Muscle layer of colon (tissue), 2 donors: Measurements from ENCODE around the gene NKX1-1.
"Not testable (repeated sequence)": the region's sequence is repeated elsewhere in the genome, so short reads cannot be mapped to it uniquely, and the experiment has no call there.

ENCODE experiments used
- H3K27ac ChIP-seq: one replicate; pipeline ENCODE4 v1.7.0; 2013; ENCODE audit warnings: low read depth, mild to moderate bottlenecking, low read length, moderate library complexity
- H3K27me3 ChIP-seq, 2 donors: one replicate each; pipeline ENCODE4 v1.7.0; 2013; ENCODE audit warnings: low read length in 2 of 2, mild to moderate bottlenecking in 2 of 2; ENCODE audit not compliant: insufficient read depth in 2 of 2, control insufficient read depth in 1 of 2
- H3K36me3 ChIP-seq: one replicate; pipeline ENCODE4 v1.7.0; 2013; ENCODE audit warnings: mild to moderate bottlenecking, low read length; ENCODE audit not compliant: insufficient read depth
- H3K4me1 ChIP-seq: one replicate; pipeline ENCODE4 v1.7.0; 2013; ENCODE audit warnings: mild to moderate bottlenecking, low read length; ENCODE audit not compliant: insufficient read depth
- H3K4me3 ChIP-seq, 2 donors: one replicate each; pipeline ENCODE4 v1.7.0; 2013; ENCODE audit warnings: low read length in 2 of 2, low read depth in 1 of 2, mild to moderate bottlenecking in 1 of 2, moderate library complexity in 1 of 2
- H3K9ac ChIP-seq: one replicate; pipeline ENCODE4 v1.7.0; 2013; ENCODE audit warnings: low read length
- H3K9me3 ChIP-seq: one replicate; pipeline ENCODE4 v1.7.0; 2013; ENCODE audit warnings: mild to moderate bottlenecking, low read length
- donor health status: abdominal sarcoma.
- donor health status: Adenocarcinoma of cecum.

NKX1-1 gene

DNA sequence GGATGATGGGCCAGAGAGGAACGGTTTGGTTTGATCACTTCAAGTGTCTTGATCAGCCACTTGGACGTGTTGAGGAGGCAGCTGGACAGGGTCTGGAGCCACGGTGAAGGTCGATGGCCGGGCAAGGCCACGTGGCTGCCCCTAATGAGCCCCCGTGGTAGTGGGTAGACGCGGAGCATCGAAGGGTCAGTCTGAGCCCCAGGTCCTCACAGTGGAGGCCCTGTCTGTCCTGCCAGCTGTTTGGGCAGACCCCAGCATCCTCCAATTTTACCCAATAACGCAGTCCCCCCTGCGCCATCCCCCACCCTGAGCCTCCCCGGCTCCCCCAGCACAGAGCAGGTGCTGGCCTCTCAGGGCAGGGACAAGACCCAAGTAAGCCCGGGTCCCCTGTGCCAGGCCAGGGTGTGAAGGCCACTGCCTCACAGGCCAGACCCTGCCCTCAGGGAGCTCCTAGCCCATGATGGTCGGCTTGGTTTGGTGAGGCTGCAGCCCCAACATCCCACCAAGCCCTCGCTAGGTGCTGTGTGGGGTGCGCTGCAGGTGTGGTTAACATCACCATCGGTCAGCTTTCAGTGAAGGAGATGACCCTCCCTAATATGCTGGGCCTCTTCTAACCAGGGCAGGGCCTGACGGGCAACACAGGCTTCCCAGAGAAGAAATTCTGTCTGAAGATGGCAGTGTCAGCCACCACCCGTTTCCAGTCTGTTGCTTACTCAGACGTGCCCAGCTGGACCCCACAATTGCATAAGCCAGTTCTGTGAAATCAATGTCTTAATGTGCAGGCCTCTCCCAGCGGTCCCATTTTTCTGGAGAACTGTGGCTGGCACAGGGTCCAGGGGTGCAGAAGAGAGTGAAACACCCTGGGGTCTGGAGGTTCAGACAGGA lies 40.5 kb upstream of the NKX1-1 start:
- Histone ChIP-seq H3K9ac (no peak overlapping the region), H3K36me3 (no peaks in the 10 kb centered on the region), H3K4me1 (no peaks in the 10 kb centered on the region), H3K27ac (no peak overlapping the region), H3K9me3 (no peaks in the 10 kb centered on the region), H3K4me3 (no peak overlapping the region), H3K27me3 (peaks cover 0 to 26% of the 10 kb centered on the region in 2 donors)

DNA sequence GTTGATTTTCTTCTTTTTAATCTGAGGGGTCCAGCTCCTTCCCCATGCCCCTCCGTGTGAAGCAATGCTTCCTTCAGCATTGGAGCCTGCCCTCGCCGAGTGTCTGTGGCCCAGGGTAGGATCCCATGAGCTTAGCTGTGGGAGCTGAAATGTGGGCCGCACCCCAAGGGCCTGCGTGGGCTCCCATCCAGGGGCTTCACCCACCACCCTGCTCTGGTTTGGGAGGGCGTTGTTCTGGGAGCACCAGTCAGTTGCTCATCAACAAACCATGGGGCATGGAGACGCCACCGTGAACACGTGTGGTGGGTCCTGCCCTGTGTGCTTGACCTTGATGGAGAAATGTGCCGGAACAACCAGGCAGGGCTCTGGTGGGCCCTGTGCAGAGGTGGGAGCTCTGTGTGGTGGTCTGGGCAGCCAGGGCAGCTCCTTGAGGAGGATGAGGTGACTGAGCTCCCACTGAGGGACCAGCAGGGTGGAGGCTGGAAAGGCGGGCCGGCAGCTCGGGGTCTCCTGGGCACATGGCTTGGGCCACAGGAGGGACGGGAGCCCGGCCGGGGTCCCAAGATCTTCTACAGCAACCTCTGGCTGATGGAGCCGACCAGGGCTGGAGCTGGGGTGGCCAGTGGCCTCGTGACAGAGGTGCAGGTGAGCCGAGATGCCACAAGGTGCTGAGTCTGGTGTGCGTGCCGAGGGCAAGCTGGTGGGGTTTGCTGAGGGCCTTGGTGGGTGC lies 39.6 kb upstream of the NKX1-1 start:
- Histone ChIP-seq H3K9me3 (no peaks in the 10 kb centered on the region), H3K9ac (no peak overlapping the region), H3K4me3 (no peak overlapping the region), H3K4me1 (no peaks in the 10 kb centered on the region), H3K27ac (no peak overlapping the region), H3K36me3 (no peaks in the 10 kb centered on the region), H3K27me3 (peaks cover 0 to 26% of the 10 kb centered on the region in 2 donors)

DNA sequence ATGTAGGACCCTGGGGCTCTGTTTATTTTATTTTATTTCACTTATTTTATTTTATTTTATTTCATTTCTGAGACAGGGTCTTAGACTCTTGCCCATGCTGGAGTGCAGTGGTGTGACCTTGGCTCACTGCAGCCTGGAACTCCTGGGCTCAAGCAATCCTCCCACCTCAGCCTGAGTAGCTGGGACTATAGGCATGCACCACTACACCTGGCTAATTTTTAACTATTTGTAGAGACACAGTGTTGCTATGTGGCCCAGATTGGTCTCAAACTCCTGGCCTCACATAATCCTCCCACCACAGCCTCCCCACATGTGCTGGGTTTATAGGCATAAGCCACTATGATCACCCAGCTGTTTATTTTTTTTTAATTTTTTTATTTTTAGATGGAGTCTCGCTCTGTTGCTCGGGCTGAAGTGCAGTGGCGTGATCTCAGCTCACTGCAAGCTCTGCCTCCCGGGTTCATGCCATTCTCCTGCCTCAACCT lies 37.5 kb upstream of the NKX1-1 start:
- not testable (repeated sequence) for H3K4me3 ChIP-seq, H3K27ac ChIP-seq, H3K4me1 ChIP-seq, H3K9me3 ChIP-seq, H3K36me3 ChIP-seq, H3K27me3 ChIP-seq, H3K9ac ChIP-seq

DNA sequence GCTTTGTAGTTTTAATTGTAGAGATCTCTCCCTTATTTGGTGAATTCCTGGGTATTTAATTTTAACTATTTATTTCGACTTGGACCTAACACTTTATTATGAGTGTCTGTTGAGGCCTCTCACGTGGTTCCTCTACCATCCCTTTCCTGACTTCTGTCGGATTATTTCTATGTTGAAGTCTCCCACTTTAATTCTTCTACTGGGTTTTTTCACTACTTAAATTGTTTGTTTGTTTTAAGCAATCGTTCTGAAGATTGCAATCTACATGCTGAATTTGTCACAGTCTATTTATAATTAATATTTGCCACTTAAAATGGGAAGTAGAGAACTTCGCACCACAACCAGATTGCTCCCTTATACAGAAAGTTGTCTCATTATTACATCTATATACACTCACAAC lies 20.8 kb upstream of the NKX1-1 start:
- no peaks in the 10 kb centered on the region for H3K9me3 ChIP-seq
- H3K36me3 ChIP-seq = no peaks in the 10 kb centered on the region
- H3K4me1 ChIP-seq = no peaks in the 10 kb centered on the region
- H3K27me3 ChIP-seq = peaks cover 0 to 5% of the 10 kb centered on the region in 2 donors
- H3K9ac ChIP-seq = no peak overlapping the region
- H3K4me3 ChIP-seq = no peak overlapping the region
- H3K27ac ChIP-seq = no peak overlapping the region

DNA sequence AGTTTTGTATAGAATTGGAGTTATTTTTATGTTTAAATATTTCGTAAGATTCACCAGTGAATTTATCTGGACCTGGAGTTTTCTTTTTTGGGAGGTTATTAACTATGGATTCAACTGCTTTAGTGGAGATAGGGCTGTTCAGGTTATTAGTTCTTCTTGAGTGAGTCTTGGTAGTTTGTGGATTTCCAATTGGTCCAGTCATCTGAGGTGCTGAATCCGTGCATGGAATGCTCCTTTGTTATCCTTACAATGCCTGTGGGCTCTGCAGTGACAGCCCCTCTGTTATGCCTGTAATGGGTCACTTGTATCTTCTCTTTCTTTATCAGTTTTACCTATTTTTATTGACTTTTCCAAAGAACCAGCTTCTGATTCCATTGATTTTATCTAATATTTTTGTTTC lies 15.4 kb upstream of the NKX1-1 start:
- Histone ChIP-seq H3K4me1 (no peaks in the 10 kb centered on the region), H3K36me3 (no peaks in the 10 kb centered on the region), H3K9ac (no peak overlapping the region), H3K9me3 (no peaks in the 10 kb centered on the region), H3K27me3 (peaks cover 5 to 10% of the 10 kb centered on the region in 2 donors), H3K4me3 (no peak overlapping the region), H3K27ac (no peak overlapping the region)

DNA sequence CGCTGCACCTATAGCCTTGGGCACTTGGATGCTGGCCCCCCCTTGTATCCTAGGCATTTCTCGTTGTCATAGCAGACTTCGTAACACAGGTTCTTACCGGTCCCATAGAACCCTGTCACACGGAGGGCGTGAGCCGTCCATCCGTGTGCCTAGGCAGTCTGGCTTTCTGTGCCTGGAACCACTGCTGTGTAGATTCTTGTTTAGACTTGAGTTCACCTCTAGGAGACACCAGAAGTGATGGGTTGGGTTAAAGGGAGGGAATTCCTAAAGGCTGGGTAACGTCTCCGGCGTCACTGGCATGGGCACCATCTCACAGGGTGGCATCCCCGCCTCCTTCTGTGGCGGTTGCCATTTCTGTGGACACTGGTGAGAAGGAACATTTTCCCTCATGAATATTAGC lies 13.5 kb upstream of the NKX1-1 start:
- Histone ChIP-seq H3K4me3 (no peak overlapping the region), H3K4me1 (no peaks in the 10 kb centered on the region), H3K27me3 (peaks cover 0 to 26% of the 10 kb centered on the region in 2 donors), H3K36me3 (no peaks in the 10 kb centered on the region), H3K27ac (no peak overlapping the region), H3K9ac (no peak overlapping the region), H3K9me3 (no peaks in the 10 kb centered on the region)

DNA sequence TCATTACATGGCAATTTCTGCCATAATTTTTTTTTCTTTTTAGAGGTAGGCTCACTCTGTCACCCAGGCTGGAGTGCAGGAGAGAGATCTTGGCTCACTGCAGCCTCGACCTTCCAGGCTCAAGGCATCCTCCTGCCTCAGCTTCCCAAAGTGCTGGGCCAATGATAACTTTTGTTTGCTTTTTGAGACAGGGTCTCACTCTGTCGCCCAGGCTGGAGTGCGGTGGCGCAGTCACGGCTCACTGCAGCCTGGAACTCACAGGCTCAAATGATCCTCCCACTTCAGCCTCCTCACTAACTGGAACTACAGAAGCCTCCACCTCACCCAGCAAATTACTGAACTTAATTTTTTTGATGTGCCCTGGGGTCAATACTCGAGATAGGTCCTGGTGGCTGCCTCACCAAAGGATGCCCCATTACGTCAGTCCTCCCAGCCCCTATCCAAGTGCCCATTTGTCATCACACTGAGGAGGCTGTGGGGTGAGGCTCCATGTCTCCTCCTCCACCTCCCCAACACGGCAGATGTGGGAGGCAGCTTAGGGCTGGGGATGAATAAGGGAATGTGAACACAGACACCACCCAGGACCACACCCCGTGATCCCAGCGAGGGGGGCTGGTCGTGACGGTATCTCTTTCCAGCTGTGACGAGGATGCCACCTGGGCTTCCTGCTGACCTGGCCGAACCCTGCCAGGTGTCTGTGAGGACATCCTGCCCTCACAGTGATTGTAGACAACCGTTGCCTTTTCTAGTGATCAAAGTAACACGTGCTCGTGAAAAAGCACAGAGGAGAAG lies 12.4 kb upstream of the NKX1-1 start:
- Histone ChIP-seq H3K36me3 (no peaks in the 10 kb centered on the region), H3K4me1 (no peaks in the 10 kb centered on the region), H3K9ac (no peak overlapping the region), H3K9me3 (no peaks in the 10 kb centered on the region), H3K27ac (no peak overlapping the region), H3K27me3 (peaks cover 2 to 29% of the 10 kb centered on the region in 2 donors), H3K4me3 (no peak overlapping the region)

DNA sequence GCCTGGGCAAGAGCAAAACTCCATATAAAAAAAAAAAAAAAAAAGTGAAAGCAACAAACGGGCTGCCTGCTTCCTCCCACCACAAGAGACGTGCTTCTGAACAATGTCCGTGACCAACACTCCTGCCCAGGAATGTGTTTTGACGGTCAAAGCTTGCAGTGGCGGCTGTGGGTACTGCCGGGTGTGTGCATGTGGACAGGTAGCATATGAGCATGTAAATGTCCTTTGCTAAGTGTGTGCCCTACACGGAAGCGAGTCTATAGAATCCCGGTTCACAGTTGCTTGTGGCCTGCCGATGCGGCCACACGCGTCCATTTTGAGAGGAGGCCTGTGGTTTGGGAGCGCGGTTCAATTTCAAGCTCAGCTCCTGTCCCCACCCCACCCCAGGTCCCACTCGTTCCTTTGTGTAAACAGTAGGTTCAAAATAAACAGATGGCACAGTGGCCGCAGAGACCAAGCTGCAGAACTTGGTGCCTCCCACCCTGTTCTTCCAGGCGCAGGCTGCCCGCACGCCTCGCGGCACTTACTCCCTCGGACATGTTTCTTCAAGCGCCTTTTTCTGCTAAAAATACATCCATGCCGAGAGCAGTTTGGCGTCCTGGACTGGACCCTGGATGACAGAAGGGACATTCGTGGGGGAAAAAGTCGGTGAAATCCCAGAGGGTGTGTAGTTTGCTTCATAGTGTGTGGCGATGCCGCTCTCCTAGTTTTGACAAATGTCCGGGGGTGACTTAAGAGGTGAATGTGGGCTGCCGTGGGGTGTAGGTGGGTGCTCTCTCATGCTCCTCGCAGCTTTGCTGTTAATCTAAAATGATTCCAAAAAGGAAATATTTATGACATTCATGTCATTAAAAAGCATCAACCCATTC lies 11.5 kb upstream of the NKX1-1 start:
- no peaks in the 10 kb centered on the region for H3K4me1 ChIP-seq
- peaks cover 12 to 38% of the 10 kb centered on the region in 2 donors for H3K27me3 ChIP-seq
- H3K27ac ChIP-seq = no peak overlapping the region
- H3K36me3 ChIP-seq = no peaks in the 10 kb centered on the region
- H3K9ac ChIP-seq = no peak overlapping the region
- H3K4me3 ChIP-seq = no peak overlapping the region
- no peaks in the 10 kb centered on the region for H3K9me3 ChIP-seq

DNA sequence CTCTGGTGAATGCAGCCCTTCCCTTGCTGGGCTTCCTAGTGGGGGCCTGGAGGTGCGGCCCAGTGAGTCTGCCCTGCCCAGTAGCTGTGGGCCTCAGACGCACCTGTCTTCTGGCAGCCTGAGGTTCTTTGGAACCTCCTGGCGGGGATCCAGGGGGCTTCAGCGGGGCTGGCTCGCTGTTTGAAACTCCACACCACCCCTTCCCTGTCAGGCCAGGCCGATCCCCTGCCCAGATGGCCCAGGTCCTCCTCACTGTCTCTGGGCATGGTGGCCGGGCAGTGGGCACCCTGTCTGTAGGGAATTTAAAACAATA lies 10.7 kb upstream of the NKX1-1 start:
- Histone ChIP-seq H3K4me3 (no peak overlapping the region), H3K27me3 (peaks cover 17 to 47% of the 10 kb centered on the region in 2 donors), H3K9me3 (no peaks in the 10 kb centered on the region), H3K27ac (no peak overlapping the region), H3K36me3 (no peaks in the 10 kb centered on the region), H3K9ac (no peak overlapping the region), H3K4me1 (no peaks in the 10 kb centered on the region)

DNA sequence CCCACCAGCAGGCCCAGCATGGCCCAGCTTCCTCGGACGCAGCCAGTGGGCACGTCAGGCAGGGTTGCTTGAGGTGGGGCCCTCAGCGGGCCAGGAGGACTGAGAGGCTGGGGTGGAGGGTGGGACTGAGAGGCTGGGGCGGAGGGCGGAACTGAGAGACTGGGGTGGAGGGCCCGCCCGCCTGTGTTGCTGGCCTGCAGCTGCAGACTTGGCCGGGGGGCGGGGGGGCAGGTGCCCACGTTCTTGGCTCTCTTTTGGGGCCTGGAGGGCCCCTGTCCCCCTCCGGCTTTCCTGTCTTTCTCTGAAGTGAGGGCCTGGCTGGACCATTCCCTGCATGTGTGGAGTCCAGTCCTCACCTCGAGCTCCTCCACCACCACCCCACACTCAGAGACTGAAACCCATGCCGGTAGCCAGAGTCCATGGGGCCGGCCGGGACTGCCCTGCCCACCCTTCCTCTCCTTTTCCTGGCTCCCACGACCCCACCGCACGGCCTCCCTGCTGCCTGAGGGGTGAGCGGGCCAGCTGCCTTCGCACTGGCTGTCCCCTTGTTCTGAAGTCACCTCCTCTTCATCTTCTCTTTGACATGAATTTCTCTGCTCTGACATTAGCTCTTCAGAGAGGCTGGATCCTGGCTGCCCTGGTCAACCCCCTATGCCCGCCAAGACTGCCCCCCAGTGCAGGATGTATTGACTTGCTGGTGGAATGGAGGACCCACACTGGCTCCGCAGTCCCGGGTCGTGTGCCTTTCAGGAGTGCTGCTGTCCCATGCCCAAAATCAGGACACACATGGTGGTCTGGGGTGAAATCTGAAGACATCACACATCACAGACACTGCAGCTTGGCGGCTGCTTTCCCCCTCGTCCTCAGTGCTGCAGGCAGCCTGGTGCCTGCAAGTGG lies 10.1 kb upstream of the NKX1-1 start:
- no peak overlapping the region for H3K27ac ChIP-seq
- no peaks in the 10 kb centered on the region for H3K36me3 ChIP-seq
- H3K9ac ChIP-seq = no peak overlapping the region
- no peak overlapping the region for H3K4me3 ChIP-seq
- H3K27me3 ChIP-seq = peaks cover 17 to 53% of the 10 kb centered on the region in 2 donors
- no peaks in the 10 kb centered on the region for H3K9me3 ChIP-seq
- no peaks in the 10 kb centered on the region for H3K4me1 ChIP-seq
